Kidney epithelial cell (primary cell): ENCODE data around the gene AURKAIP1. TPM values are rescaled to one million over a fixed set of nuclear protein-coding genes. Genes with fewer than 3 reads are reported as not detected.

Source experiments
- DNase-seq: peaks from one replicate; pipeline ENCODE4 v3.0.0-alpha.2; 2010; ENCODE audit warnings: low read depth
- H3K27me3 ChIP-seq: 2 replicates; pipeline ENCODE4 v1.6.0; 2011; ENCODE audit warnings: low read length; ENCODE audit not compliant: control insufficient read depth, insufficient read depth
- H3K36me3 ChIP-seq: 2 replicates; pipeline ENCODE4 v1.5.1; 2011; ENCODE audit warnings: low read length; ENCODE audit not compliant: control insufficient read depth, insufficient read depth
- H3K4me3 ChIP-seq: 2 replicates; pipeline ENCODE4 v1.5.1; 2011; ENCODE audit warnings: low read depth, mild to moderate bottlenecking, control low read depth, low read length
- total RNA-seq: library from RNA; depleted of rRNA; stranded (reverse); fragments of >200 nt; gene quantifications from 2 replicates; pipeline ENCODE4 v1.2.3, GENCODE V29; 2015
- TF ChIP-seq, protein P1 (sequence below): IDR thresholded peaks from 2 replicates; pipeline ENCODE4 v1.5.1; 2011; ENCODE audit warnings: mild to moderate bottlenecking, moderate library complexity, low read length, control low read depth, inconsistent platforms; ENCODE audit not compliant: insufficient read depth, poor library complexity, severe bottlenecking

Gene AURKAIP1
- total RNA-seq, 1 donor from 2014 or later = 201 TPM

GRCh38 chr1:1356166-1356795 is 18.7 kb downstream of the AURKAIP1 start:
- peak overlapping the region; percentile 44 for H3K4me3 ChIP-seq
- DNase-seq = no peak
- TF ChIP-seq, protein P1, sequence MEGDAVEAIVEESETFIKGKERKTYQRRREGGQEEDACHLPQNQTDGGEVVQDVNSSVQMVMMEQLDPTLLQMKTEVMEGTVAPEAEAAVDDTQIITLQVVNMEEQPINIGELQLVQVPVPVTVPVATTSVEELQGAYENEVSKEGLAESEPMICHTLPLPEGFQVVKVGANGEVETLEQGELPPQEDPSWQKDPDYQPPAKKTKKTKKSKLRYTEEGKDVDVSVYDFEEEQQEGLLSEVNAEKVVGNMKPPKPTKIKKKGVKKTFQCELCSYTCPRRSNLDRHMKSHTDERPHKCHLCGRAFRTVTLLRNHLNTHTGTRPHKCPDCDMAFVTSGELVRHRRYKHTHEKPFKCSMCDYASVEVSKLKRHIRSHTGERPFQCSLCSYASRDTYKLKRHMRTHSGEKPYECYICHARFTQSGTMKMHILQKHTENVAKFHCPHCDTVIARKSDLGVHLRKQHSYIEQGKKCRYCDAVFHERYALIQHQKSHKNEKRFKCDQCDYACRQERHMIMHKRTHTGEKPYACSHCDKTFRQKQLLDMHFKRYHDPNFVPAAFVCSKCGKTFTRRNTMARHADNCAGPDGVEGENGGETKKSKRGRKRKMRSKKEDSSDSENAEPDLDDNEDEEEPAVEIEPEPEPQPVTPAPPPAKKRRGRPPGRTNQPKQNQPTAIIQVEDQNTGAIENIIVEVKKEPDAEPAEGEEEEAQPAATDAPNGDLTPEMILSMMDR = no peak
- peaks cover 1% of the 10 kb centered on the region for H3K36me3 ChIP-seq
- H3K27me3 ChIP-seq = peaks cover 15% of the 10 kb centered on the region

- Histone ChIP-seq H3K36me3 (peaks cover 1% of the 10 kb centered on the region), H3K27me3 (peaks cover 15% of the 10 kb centered on the region), H3K4me3 (no peak overlapping the region)
- no peak for DNase-seq
- TF ChIP-seq, protein P1 = no peak
These were observed 19.6 kb downstream of the AURKAIP1 start for GRCh38 chr1:1355416-1355815.

DNA sequence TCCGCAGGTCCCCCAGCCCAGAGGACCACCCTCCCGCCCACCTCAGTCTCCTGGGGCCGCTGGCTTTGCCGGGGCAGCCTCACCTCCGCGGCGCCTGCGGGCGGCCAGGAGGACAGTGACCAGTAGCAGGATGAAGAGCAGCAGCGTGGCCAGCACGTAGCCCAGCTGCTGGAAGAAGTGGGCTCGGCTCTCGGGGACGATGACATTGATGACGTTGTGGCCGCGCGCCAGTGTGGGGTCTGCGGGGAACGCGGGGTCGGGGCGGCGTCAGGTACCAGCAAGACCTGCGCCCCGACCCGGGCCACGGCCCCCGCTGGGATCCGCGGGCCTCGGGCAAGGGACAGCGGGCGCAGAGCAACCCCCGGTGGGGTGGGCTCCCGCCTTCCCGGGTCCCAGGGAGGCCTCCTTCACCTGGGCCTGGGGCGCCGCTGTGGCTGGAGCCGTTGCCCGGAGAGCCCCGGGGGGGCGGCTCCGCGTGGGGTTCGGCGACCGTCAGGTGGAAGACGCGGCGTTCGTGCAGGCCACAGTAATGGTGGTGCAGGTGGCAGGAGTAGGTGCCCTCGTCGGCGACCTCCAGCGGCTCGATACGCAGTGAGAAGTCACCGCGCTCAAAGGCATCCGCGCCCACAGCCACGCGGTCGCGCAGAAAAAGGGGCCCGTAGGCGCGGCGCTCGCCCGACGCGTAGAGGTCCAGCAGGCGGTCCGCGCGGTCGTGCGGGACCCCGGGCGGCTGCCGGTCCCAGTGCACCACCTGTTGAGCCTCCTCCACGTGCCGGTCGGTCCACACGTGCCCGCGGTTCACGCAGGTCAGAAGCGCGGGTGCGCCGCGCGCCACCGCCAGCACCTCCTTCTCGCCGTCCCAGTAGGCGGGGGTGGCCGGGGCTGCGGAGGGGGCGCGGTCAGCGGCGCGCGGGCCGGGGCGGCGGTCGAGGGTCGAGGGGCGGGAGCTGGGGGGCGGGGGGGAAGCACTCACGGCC is 20.4 kb downstream of the AURKAIP1 start:
- no peak for DNase-seq
- TF ChIP-seq, protein P1 = no peak
- Histone ChIP-seq H3K27me3 (peaks cover 15% of the 10 kb centered on the region), H3K4me3 (no peak overlapping the region), H3K36me3 (peaks cover 1% of the 10 kb centered on the region)

DNA sequence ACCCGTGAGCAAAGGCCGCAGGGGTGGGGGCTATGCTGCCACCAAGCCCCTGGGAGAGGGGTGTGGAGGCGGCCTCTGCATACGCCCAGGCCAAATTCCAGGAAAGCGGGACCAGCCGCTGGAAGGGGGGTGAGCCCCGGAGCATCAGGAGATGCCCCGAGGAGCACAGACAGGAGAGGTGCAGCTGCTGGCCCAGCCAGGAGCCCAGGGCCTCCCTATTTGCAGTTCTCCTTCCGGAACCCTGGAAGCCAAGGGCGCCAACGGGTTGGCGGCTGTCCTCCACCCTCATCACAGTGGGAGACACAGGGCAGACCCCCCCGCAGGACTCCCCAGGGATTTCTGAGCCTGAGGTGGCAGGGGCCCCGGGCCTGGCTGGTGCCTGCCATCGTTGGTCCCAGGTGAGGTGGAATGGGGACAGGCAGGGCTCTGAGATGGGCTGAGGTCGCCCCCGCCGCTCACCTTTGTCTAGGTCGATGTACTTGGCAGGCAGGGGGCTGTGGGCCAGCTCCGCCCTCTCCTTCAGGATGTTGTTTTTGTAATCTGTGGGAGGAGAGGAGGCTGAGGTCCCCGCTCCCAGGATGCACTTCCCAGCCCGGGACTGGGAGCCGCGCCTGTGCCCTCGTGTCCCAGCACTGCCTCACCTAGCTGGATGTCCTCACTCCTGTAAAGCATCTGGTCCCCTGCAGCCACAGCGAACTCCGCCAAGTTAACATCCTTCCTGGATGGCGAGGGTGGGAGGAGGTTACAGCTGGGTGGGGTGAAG is 21.4 kb downstream of the AURKAIP1 start:
- H3K36me3 ChIP-seq = peaks cover 1% of the 10 kb centered on the region
- no peak overlapping the region for H3K4me3 ChIP-seq
- TF ChIP-seq, protein P1 = no peak

GRCh38 chr1:1352786-1353388 is 22.1 kb downstream of the AURKAIP1 start:
- Histone ChIP-seq H3K36me3 (peaks cover 1% of the 10 kb centered on the region), H3K27me3 (peaks cover 15% of the 10 kb centered on the region), H3K4me3 (no peak overlapping the region)
- no peak for DNase-seq
- TF ChIP-seq, protein P1 = no peak

More for the DNA sequence above, 21.4 kb downstream of the AURKAIP1 start:
- no peak for DNase-seq
- peaks cover 15% of the 10 kb centered on the region for H3K27me3 ChIP-seq
